Astrocyte (in vitro differentiated cells and primary cell): ENCODE measurements around the gene MAST3.

Experiments used
- CTCF ChIP-seq: IDR thresholded peaks from 2 replicates; pipeline ENCODE4 v1.5.1; 2011; ENCODE audit warnings: low read depth, mild to moderate bottlenecking, inconsistent platforms, low read length, moderate library complexity; ENCODE audit not compliant: insufficient read depth
- EZH2 ChIP-seq: IDR thresholded peaks from 2 replicates; pipeline ENCODE4 v1.6.1; 2012; ENCODE audit warnings: mild to moderate bottlenecking, low read length, inconsistent platforms; ENCODE audit not compliant: insufficient read depth

GRCh38 chr19:18062028-18062427 lies 35.5 kb upstream of the MAST3 start:
- TF ChIP-seq CTCF (no peak), EZH2 (no peak)
